22Rv1 (cell line): Measurements from ENCODE around the gene SYTL3.

ENCODE experiments used
- H3K27ac ChIP-seq: fragments of 450-650 bp; 2 replicates; pipeline ENCODE4 v1.5.1; 2017
- CTCF ChIP-seq: fragments of 450-650 bp; IDR thresholded peaks from 2 replicates; pipeline ENCODE4 v1.5.1; 2017; ENCODE audit warnings: mild to moderate bottlenecking
- ZFX ChIP-seq: fragments of 450-650 bp; IDR thresholded peaks from 2 replicates; pipeline ENCODE4 v1.6.1; 2017; ENCODE audit warnings: antibody characterized with exemption, borderline replicate concordance

The SYTL3 gene

GRCh38 chr6:158783851-158784250 is 134.0 kb downstream of the SYTL3 start:
- TF ChIP-seq CTCF (no peak), ZFX (no peak)
- no peak overlapping the region; the same call in 1 of the 2 replicates for H3K27ac ChIP-seq

- no peak overlapping the region for H3K27ac ChIP-seq
These were observed 134.7 kb downstream of the SYTL3 start for GRCh38 chr6:158784505-158784904.

GRCh38 chr6:158785036-158785435 is 135.2 kb downstream of the SYTL3 start:
- TF ChIP-seq ZFX (no peak), CTCF (no peak)
- no peak overlapping the region for H3K27ac ChIP-seq

More at GRCh38 chr6:158784505-158784904, 134.7 kb downstream of the SYTL3 start:
- no peak for TF ChIP-seq ZFX
- no peak for TF ChIP-seq CTCF

- TF ChIP-seq ZFX (no peak), CTCF (no peak)
- H3K27ac ChIP-seq: no peak overlapping the region
These were observed 136.9 kb downstream of the SYTL3 start for GRCh38 chr6:158786645-158787304.

- no peak overlapping the region for H3K27ac ChIP-seq
- TF ChIP-seq ZFX (no peak), CTCF (no peak)
These were observed 137.5 kb downstream of the SYTL3 start for GRCh38 chr6:158787395-158787794.

- no peak for TF ChIP-seq ZFX
- TF ChIP-seq CTCF: no peak
These were observed 139.5 kb downstream of the SYTL3 start for GRCh38 chr6:158789115-158789917.

More at GRCh38 chr6:158789115-158789917, 139.5 kb downstream of the SYTL3 start:
- no peak overlapping the region for H3K27ac ChIP-seq
